Measurements from ENCODE around the gene EFS.

EFS gene

DNA sequence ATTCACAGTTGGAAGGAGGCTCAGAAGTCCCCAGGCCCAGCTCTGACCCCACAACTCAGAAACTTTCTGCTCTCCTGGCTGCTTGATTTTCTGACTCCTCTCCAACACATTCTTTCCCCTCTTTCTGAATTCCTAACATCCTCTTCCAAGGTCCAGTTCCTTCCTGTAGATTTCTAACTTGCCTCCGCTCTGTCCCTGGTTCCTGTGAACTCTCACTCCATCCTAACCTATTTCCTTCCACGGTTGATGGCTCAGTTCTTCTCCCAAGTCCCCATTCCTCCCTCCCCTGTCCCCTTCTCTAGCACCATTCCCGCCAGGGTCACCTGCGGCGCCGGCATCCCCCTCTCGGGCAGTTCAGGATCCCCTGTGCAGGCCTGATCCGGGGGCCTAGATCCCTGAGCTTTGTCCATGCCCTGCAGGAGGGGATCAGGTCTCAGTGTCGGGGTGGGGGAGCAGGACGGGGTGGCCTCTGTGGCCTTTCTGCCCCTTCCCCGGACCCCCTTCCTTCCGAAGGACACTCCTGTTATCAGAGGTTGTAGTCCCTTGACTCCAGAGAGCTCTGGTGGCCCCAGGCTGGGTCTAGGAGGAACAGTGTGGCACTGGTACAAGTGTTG is 6.3 kb downstream of the EFS start:
- no peak for DNase-seq

DNA sequence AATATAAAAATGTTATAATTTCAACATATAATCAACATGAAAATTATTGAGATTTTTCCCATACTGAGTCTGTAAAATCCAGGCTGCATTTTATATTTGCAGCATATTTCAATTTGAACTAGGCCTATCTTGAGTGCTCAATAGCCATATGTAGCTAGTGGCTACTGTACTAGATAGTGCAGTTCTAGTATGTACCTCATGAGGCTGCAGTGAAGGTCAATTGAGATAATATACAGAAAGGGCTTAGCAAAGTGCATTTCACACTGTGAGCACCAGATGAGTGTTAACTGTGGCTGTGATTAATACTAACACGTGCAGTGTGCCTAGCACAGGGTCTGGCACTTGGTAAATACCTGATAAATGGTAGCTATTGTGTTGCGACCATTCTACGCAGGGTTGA is 6.9 kb downstream of the EFS start:
- DNase-seq: no peak

DNA sequence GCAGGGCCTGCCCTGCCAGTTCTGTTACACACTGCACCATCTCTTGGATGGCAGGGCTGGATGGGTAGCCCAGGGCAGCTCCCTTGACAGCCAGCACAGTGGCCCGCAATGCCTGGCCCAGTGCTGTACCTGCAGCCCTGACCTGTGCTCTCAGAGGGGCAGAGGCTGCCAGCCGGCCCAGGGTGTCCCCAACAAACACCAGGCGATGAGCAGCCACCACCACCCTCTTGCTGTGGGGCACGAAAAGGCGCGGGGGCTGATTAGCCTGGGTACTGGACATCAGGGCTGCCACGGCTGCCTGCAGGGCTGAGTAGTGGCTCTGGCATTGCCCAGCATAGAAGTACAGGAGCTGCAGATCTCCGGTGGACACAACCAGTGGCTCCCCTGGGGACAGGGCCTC is 7.7 kb downstream of the EFS start:
- DNase-seq: no peak

DNA sequence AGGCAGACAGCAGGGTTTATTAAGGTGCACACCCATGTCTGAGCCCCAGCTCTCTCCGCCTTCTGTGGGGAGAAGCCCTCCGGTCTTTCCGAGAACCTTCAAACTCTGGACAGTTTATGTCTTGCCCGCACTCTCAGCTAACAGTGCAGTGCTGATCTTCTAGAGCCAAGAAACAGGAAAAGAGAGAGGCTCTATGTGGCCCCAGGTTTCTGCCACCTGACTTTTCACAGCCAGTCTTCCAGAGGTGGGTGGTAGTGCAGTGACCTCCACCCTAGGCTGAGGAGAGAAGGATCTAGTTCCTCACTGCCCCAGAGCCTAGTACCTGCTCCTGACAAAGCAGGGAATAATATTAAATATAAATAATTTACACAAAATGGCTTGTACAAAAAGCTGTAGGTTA is 8.3 kb downstream of the EFS start:
- no peak for DNase-seq

DNA sequence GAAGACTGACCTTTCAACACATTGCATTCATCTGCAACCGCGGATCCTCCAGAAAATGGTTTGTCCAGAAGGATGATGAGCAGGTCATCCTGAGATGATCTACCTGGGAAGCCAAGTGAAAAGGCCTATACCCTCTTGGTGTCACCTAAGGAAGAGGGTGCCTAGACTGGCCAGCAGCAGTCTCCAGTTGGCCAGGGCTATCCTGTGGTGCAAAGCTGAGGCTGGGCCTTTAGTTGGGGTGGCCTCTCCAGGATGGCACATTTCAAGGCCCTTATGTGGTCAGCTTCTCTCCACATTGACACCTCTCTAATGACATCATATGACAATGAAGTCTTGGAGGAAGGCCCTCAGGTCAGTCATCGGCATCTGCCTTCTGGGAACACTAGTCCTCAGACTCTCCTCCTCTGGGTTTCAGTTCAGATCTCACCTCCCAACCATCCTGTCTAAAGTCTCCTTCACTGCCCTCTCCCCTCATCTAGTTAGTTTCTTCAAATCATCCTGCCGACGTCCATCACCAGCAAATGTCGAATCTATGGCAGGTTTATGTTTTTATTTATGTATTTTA is 9.0 kb downstream of the EFS start:
- DNase-seq: no peak

DNA sequence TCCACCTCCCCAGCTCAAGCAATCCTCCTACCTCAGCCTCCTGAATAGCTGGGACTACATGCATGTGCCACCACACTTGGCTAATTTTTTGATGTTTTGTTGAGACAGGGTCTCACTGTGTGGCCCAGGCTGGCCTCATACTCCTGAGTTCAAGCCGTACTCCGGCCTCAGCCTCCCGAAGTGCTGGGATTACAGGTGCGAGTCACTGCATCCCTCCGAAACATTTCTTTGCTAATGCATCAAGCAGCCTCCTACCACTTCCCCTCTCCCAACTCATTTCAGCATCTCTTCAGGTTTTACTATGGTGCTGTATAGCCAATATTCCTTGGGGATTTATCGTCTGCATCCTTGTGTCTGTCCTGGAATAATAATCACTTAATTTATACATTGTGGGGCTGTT is 10.0 kb downstream of the EFS start:
- DNase-seq: no peak

DNA sequence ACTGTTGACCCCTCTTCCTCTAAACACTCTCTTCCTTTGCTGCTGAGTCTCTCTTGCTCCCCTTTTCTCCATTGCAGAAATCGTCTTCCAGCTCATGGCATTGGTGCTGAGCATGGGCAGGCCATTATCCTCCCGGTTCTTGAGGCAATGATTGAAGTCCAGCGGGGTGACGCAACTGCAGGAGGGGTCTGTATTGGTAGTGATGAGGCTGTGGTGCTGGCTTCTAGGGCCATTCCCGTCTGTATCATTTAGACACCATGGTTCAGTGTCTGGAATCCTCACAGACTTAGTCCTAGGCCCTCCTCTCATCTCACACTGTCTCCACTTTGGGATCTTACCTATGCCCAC is 11.6 kb downstream of the EFS start:
- DNase-seq: no peak

DNA sequence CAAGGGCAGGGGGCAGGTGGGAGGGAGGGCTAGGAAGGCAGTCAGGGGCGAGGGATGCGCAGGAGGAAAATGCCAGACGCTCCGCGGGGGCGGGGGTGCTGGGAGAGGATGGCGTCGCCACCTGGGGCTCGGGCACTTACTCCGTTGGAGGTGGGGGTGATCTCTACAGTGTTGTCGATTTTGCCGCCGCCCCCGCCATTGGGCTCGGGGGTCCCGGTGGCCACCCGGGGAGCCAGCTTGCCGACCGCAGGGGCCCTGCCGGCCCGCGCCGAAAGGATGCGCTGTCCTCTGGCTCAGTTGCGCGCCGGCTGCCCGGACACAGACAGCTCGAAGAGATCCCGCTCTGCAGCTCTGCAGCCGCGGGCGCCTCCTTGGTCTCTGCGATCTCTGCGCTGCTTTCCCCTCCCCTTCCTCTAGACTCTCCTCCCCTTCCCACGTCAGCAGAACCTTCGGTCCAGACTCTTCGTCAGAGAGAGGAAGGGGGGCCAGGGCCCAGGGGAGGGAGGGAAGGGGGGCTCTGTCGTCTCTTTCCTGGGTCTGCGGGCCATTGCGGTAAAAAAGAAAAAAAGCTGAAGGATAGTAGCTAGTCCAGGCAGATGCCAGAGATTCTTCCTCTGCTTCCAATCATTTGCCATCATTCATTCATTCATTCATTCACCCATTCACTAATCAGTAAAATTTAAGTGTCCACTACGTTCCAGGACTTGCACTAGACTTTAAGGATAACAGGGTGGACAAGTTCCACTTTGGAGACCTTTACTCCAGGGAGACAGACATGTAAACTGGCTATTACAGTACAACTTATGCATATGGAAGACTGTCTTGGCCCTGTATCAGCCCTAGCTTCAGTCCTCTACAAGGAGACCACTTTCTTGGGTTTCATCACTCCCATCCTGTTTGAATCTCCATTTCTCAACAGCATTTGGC is 12.2 kb downstream of the EFS start, which contains the start of gene SLC22A17:
Gene SLC22A17 (minus strand): TSS at position 382 of the 927 bp plus-strand sequence.
- peak; percentile 83 for DNase-seq

DNA sequence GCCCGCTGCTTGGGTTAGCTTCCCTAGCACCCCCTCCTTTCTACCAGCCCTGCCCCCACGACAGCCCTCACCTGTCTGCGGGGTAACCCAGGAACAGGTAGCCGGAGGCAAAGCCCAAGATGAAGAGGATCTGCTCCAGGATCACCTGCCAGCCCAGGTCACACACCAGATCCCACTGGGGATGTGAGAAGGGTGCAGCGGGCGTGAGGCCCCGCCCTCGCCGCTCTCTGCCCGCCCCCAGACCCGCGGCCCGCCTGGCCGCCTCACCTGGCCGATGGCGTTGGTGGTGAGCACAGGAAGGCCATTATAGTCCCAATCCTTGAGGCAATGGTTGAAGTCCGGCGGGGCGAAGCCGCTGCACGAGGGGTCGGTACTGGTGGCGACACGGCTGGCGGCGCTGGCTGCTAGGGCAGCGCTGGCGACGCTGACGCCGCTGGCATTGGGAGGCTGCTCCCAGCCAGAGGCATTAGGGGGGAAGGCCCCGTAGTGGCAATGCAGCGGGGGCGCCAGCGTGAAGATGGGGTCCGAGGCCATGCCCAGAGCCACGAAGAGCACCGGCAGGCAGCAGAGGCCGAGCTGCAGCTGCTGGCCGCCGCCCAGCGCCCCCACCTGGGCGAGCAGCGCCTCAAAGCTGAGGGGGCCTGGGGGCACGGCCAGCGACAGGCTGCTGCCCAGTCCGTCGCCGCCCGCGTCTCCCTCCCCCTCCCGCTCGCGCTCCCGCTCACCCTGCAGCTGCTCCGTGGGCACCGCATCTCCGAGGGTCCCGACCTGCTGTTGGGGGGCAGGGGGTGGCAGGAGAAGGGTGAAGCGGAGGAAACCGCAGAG is 13.1 kb downstream of the EFS start:
- DNase-seq: peak; percentile 77

DNA sequence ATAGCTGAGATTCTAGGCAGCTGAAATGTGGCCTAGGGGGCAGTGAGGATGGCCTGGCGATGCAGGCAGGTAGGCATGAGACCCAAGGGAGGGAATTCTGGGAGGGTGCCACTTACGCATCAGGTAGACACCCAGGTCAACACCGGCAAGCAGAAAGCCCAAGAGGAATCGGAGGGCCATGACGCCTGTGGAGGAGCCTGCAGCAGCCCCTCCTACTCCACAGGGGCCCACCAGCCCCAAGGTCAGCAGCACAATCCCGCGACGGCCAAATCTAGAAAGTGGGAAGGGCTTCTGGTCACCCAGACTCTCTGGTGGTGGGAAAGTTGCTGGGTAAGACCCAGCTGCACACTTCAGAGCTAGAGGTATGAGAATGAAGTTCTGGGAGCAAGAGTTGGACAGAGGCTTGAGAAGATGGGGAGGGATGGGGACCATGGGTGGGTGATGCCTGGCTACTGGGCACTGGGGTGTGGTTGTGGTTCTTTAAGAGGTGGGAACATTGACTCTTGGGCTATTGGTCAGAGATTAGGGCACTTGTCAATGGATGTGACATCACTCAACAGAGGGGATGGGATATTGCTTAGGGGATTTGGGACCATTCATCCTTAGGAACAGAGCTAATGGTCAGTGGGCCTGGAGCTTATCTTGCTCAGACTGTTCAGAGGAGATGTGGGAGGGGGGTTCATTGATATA is 15.7 kb downstream of the EFS start:
- no peak for DNase-seq

DNA sequence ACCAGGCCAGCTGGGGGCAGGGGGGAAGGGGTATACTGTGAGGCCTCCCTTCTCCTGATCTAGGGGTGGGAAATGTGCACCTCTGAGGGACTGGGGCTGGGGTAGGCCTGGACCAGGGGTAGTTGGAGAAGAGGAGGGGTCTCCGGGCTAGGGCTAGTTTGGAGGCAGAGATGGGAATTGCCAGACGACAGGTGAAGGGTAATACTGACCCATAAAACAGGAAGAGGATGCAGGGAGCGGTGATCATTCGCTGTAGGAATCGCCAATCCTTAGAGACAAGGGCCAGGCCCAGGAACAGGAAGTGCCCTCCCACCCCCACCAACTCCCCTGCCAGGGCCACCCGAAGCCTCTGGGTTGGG is 16.7 kb downstream of the EFS start:
- DNase-seq: no peak

DNA sequence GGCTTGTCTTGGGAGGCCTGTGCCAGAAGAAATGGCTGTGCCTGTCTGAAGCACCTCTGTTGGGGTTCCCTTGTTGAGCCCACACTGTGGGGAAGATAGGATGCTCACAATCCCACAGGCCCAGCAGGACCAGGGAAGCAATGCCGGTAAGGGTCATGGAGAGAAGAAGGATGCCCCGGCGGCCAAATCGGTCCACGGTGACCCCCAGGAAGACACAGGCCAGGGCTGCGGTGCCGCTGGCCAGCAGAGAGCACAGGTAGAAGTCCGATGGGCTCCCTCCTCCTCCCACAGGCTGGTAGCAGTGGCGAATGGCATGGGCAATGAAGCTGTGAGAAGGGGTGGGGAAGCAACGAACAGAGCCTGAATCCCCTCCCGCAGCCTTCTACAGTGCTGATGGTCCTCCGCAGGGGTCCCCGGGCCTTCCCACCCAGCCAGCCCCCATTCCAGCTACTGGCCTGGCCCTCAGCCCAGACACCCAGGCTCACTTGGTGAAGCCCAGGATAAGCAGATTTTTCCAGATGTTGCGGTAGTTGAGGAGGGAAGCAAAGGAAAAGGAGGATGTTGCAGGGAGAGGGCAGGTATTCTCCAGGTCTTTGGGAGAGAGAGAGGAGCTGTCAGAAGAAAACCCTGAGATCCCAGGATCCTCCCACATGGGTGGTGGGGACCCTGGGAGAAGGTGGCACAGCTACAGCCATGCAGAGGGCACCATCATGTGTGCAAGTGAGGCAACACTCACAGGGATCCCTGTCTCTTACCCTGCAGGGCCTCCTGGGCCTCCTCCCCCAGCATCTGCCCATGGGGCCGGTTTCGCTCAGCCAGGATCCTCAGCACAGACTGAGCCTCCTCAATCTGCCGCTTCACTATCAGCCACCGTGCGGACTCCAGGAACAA is 17.3 kb downstream of the EFS start:
- DNase-seq: no peak

DNA sequence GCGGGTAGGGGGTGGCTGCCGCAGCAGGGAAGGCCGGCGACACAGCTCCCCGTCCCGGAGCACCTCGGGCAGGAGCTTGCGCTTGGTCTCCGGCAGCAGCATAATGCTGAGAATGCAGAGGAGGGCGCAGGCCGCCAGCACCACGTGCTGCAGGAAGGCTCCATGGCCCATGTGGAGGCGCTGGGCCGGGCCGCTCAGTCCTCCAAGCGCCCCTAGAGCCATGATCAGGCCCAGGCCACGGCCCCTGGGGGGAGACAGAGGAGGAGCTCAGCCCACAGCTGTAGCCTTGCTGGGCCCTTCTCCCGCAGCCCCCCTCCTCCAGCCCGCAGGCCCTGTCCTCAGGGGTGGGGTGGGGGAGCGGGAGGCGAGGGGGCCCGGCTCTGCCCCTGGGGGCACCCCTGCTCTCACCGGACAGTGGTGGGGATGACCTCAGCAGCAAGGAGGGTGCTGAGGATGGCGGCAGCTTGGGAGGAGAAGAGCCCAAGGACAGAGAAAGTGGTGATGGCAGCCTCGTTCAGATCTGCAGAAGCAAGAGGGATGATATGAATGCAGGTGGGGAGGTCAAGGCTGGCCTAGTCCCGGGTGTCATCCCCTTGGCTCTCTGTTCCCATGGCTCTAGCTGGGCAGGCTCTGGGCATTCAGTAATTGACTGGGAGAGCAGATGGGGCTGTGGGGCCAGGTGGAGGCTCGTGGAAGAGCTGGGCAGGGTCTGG is 18.1 kb downstream of the EFS start:
- DNase-seq: no peak

DNA sequence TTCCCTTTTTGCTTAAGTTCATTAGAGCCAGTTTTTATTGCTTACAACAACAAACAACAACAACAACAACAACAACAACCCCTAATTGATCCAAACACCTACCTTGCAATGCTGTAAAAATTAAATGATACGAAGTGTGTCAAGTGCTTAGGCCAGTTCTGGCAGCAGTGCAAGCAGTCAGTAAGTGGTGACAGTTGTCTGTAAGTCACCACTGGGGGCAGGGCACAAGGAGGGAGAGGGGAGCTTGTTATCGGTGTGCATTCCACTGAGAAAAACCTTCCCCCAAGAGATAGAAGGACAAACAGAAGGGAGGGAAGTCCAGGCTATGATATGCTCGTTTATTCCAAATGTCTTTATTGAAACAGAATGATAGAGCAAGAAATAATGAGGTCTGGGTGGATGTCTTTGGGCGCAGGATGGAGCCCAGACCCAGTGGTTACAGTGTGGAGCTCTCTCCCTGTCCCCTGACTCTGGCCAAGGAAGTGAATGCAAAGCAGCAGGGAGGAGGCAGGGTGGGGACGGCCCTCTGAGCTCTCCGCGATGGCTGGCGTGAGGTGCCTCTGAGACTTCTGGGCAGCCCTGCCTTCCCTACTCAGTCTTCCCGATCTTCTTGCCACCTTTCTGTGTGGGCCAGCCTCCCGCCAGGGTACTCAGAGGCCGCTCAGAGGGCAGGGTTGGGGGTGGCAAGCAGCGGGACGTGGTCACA is 18.8 kb downstream of the EFS start:
- DNase-seq: no peak

DNA sequence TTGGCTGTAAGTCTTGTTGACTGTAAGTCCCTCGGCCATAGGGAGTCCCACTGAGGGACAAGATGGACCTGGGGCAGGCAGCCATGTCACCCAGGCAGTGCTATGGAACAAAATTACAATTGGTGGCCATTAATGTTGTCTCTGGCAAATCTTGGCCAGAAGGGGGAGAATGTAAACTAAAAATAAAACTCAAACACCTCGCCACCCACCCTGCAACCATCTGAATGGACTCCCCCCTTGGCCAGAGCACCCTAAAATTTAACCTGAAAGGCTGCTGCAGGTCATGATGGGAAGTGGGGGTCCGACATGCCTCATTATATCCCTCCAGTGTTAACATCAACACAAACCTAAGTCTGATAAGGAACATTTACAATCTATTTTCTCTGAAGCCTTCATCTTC is 20.5 kb downstream of the EFS start:
- no peak for DNase-seq

DNA sequence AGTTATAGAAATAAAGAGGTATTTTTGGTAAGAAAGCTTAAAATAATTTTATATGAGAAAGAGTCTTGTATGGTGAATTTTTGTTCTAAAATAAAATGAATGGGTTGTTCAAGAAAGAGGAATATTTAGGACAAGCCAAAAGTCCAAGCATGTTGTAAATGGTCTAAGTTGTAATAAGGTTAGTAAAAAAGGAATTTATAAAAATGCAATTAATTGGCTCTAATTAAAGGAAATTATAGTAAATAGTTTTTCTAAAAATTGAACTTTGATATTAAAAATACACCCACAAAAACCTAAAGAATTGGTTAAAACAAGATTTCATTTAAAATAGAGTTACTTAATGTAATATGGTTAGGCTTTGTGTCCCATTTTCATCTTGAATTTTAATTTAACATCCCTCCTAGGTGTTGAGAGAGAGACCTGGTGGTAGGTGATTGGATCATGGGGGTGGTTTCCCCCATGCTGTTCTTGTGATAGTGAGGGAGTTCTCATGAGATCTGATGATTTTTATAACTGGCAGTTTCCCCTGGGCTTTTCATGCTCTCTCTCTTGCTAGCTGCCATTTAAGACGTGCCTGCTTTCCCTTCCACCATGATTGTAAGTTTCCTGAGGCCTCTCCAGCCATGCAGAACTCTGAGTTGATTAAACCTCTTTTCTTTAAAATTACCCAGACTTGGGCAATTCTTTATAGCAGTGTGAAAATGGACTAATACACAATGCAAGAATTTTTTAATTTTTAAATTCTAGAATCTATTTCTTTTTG is 25.3 kb downstream of the EFS start:
- DNase-seq: no peak

DNA sequence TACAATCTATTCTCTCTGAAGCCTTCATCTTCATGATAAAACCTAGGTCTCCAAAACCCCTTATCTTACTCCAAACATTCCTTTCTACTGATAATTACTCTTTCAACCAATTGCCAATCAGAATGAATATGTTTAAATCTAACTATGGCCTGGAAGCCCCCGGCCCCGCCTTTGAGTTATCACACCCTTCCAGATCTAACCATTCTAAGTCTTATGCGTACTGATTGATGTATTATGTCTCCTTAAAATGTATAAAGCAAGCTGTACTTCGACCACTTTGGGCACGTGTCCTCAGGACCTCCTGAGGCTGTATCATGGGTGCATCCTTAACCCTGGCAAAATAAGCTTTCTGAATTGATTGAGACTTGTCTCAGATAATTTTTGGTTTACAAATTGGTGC is 29.3 kb downstream of the EFS start:
- no peak for DNase-seq

DNA sequence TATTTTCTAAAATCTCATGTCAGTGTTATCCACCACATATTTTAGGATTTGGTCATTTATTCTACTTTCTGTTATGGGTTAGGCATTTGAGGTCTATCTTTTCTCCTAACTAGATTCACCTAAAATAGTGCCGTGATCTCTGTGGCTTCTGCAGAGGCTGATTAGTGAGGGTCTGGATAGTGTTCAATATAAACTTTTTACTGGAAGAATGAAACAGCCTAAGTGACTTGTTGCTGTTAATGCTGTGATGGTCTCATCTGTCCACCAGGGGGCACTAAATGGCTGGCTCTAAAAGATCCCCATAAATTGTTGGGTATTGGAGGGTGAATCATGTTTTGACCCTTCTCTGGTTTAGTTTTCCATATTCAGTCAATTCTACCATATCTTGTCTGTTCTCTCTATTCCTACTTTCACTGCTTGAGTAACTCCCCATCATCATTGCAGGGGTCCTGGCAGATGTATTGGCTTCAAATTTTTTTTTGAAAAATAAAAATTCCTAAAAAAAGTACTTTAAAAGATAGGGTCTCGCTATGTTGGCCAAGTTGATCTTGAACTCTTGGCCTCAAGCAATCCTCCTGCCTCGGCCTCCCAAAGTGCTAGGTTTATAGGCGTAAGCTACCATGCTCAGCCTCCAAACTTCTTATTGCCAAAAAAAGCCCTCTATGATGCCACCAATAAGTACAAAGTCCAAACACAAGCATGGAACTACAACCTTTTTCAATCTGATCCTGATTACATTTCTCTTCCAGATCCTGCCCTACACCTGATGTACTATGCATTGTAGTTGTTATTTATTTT is 36.8 kb downstream of the EFS start:
- DNase-seq: no peak
